ENCODE measurements around the gene RXRA. TPM values are rescaled to one million over a fixed set of nuclear protein-coding genes. Genes with fewer than 3 reads are reported as not detected.

The RXRA gene
- total and polyA plus RNA-seq, 9 donors, result 12.4 to 82.2 (median 70.6) TPM

DNA sequence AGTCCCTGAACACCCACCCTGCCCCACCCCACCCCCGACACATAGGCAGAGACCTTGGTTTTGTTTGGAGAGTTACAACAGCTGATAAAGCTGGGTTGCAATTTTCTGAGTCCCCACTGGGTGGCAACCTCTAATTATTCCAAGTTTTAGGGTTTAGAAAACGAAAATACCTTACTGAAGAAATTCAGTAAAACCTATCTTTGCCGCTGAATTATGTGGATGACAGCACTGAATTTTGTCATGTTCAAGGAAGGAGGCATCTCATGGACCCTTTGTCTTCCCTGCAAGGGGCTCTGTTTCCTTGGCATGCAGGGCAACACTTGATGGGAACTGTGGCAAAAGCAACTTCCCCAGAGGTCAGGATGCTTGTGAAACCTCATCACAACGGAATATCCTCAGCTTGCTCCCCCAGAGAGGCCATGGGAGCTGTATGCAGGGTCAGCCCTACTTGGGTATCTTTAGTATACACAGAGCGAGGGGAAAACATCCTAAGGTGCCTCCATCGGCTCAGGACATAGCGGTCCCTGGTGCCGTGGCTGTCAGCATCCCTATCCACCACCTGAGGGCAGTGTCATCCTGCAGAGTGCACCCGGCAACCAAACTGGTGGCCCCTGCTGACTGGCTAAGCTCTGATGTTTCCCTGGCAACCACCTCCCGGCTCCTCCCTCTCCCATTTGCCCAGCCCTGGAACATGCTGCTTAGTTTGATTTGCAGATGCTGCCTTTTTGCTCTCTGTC, 123.1 kb downstream of the RXRA start:
- Histone ChIP-seq H3K4me3 (no peak overlapping the region), H3K27me3 (no peaks in the 10 kb centered on the region)
- intact Hi-C loops (cut with DNase I), result loop anchor here in 2 of 4 donors (5.0 kb wide), 2 partner anchors 288 to 293 kb away; no protein-coding TSS in a partner anchor

DNA sequence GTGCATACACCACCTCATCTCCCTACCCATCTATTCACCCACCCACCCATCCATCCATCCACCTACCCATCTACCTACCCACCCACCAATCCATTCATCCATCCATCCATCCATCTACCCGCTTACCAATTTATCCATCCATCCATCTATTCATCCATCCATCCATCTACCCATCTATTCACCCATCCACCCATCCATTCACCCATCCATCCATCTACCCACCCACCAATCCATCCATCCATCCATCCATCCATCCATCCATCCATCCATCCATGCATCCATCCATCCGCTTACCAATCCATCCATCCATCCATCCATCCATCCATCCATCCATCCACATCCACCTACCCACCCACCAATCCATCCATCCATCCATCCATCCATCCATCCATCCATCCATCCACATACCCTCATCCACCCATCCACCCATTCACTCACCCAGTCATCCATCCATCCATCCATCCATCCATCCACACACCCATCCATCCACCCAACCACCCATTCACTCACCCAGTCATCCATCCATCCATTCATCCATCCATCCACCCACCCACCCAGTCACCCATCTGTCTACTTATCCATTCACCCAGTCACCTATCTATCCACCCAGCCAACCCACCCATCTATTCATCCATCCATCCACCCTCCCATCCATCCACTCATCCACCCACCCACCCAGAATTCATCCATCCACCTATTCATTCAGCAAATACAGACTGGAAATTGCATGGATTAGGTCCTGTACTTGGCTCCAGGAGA, 125.6 kb downstream of the RXRA start:
- intact Hi-C loops (cut with DNase I), result loop anchor here (2.0 to 10.0 kb wide), 3 partner anchors 193 to 285 kb away; partner anchors contain the start of gene COL5A1 (in 2 of the 4)

More for the DNA sequence above, 123.1 kb downstream of the RXRA start:
- 19 to 23% (median 20%) methylated on average over 10 of the region's 10 CpGs for WGBS, 3 donors
- no peaks in the 10 kb centered on the region for H3K36me3 ChIP-seq
- H3K9me3 ChIP-seq, result no peaks in the 10 kb centered on the region
- peak; percentile 88 to 92 (median 89) for DNase-seq
- no peak overlapping the region for H3K27ac ChIP-seq
- TF ChIP-seq, protein P1, sequence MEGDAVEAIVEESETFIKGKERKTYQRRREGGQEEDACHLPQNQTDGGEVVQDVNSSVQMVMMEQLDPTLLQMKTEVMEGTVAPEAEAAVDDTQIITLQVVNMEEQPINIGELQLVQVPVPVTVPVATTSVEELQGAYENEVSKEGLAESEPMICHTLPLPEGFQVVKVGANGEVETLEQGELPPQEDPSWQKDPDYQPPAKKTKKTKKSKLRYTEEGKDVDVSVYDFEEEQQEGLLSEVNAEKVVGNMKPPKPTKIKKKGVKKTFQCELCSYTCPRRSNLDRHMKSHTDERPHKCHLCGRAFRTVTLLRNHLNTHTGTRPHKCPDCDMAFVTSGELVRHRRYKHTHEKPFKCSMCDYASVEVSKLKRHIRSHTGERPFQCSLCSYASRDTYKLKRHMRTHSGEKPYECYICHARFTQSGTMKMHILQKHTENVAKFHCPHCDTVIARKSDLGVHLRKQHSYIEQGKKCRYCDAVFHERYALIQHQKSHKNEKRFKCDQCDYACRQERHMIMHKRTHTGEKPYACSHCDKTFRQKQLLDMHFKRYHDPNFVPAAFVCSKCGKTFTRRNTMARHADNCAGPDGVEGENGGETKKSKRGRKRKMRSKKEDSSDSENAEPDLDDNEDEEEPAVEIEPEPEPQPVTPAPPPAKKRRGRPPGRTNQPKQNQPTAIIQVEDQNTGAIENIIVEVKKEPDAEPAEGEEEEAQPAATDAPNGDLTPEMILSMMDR (IDR thresholded peaks at IDR 0.05), result peak; percentile 79 to 95 (median 90)
- no peak for TF ChIP-seq POLR2A (IDR thresholded peaks at IDR 0.05)
- H3K4me1 ChIP-seq (ENCODE audit: insufficient read depth), result no peaks in the 10 kb centered on the region

DNA sequence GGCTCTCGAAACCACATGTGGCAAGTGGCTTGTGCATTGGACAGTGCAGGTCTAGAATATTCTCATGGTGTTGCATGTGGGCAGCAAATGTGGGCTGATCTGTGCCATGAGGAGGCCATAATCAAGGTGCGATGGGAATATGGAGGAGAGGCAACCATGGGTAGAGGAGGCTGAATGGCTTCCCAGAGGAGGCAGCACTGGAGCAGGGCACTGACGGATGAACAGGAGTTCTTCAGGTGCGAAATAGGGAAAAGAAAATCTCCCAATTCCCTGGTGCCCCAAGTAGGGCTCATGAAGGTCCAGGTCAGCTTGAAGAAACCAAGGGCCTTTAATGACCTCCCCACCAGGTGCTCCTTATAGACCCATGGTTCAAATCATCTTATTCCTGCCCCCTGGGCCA, 126.5 kb downstream of the RXRA start:
- peaks cover 11% of the 10 kb centered on the region for H3K4me1 ChIP-seq (ENCODE audit: insufficient read depth)
- no peaks in the 10 kb centered on the region for H3K36me3 ChIP-seq
- H3K27me3 ChIP-seq, result no peaks in the 10 kb centered on the region
- H3K4me3 ChIP-seq, result no peak overlapping the region
- intact Hi-C loops (cut with DNase I), result loop anchor here in 3 of 4 donors (5.0 to 10.0 kb wide), 2 partner anchors 192 to 285 kb away; partner anchors contain the start of gene COL5A1 (in 2 of the 3)
- WGBS, 3 donors, result 97 to 99% (median 97%) methylated on average over 4 of the region's 4 CpGs
- no peak overlapping the region for H3K27ac ChIP-seq
- TF ChIP-seq POLR2A (IDR thresholded peaks at IDR 0.05), result no peak
- no peak for TF ChIP-seq EP300 (IDR thresholded peaks at IDR 0.05)
- TF ChIP-seq, protein P1 (IDR thresholded peaks at IDR 0.05), result no peak
- DNase-seq, result no peak
- no peaks in the 10 kb centered on the region for H3K9me3 ChIP-seq

More for the DNA sequence above, 125.6 kb downstream of the RXRA start:
- WGBS, 3 donors, result 94 to 95% (median 94%) methylated on average over 2 of the region's 2 CpGs
- Histone ChIP-seq H3K9me3 (no peaks in the 10 kb centered on the region), H3K36me3 (no peaks in the 10 kb centered on the region), H3K4me3 (no peak overlapping the region), H3K4me1 (ENCODE audit: insufficient read depth) (peaks cover 11% of the 10 kb centered on the region), H3K27me3 (no peaks in the 10 kb centered on the region), H3K27ac (no peak overlapping the region)
- DNase-seq, result no peak
- TF ChIP-seq POLR2A (IDR thresholded peaks at IDR 0.05), result no peak
- TF ChIP-seq, protein P1 (IDR thresholded peaks at IDR 0.05), result no peak
- no peak for TF ChIP-seq EP300 (IDR thresholded peaks at IDR 0.05)

DNA sequence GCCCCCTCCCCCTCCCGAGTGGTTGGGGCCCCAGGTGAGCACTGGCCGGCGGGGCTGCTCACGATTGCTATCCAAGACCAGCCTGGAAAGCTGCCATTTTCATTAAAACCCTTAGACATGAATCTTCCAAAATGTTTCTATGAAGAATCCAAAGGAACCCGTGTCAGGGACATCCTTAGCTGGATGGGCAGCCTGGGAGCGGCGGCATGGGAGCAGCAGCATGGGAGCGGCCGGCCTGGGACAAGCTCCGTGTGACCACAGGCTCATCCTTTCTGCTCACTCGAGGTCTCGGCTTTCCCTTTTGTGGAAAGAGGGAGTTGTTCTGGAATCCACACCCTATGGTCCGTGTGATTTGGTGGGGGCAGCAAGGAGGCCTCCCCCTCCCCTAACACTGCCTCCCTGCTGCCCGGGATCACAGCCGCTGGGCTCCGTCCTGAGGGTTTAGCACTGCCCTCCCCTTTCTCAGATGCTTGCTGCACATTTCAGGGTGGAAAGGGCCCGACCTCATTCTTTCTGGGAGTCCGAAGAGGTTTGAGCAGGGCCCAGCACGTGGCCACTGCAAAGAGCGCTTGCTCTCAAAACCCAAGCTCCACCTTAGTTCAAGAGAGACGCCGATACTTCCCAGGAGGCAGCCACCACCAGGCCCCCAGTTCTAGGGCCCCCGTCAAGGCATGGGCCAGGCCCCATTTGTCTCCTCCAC, 127.7 kb downstream of the RXRA start:
- WGBS, 3 donors, result 89 to 91% (median 90%) methylated on average over 23 of the region's 23 CpGs
- Histone ChIP-seq H3K4me1 (ENCODE audit: insufficient read depth) (peaks cover 11% of the 10 kb centered on the region), H3K27ac (no peak overlapping the region), H3K36me3 (no peaks in the 10 kb centered on the region), H3K4me3 (no peak overlapping the region), H3K9me3 (no peaks in the 10 kb centered on the region), H3K27me3 (no peaks in the 10 kb centered on the region)
- intact Hi-C loops (cut with DNase I), result loop anchor here in 3 of 4 donors (5.0 to 10.0 kb wide), 2 partner anchors 191 to 283 kb away; partner anchors contain the start of gene COL5A1 (in 2 of the 3)
- no peak for DNase-seq
- TF ChIP-seq, protein P1 (IDR thresholded peaks at IDR 0.05), result no peak
- TF ChIP-seq EP300 (IDR thresholded peaks at IDR 0.05) (no peak), POLR2A (IDR thresholded peaks at IDR 0.05) (no peak)
